GM04503 (cell line): ENCODE results near the gene ME3.
A peak's percentile ranks its signal among the peaks of the same experiment; 100 is the strongest.

Experiments used
- DNase-seq: peaks from one replicate; pipeline ENCODE4 v3.0.0-alpha.2; 2012; ENCODE audit warnings: low read depth

ME3 gene

GRCh38 chr11:86692746-86693145 is 20.3 kb upstream of the ME3 start:
- DNase-seq: no peak

- no peak for DNase-seq
These were observed 19.9 kb upstream of the ME3 start for GRCh38 chr11:86692317-86692716.

- DNase-seq: peak; percentile 89
These were observed 16.2 kb upstream of the ME3 start for GRCh38 chr11:86688398-86689179.

GRCh38 chr11:86687185-86687778 is 14.9 kb upstream of the ME3 start:
- DNase-seq: no peak

- no peak for DNase-seq
These were observed 14.1 kb upstream of the ME3 start for GRCh38 chr11:86686531-86686930.

GRCh38 chr11:86681483-86681756 is 9.0 kb upstream of the ME3 start:
- DNase-seq: no peak

GRCh38 chr11:86680716-86681482 is 8.5 kb upstream of the ME3 start:
- DNase-seq: no peak

GRCh38 chr11:86678823-86679222 is 6.4 kb upstream of the ME3 start:
- DNase-seq: no peak

- DNase-seq: no peak
These were observed 5.9 kb upstream of the ME3 start for GRCh38 chr11:86678296-86678695.

GRCh38 chr11:86676533-86677154 is 4.2 kb upstream of the ME3 start:
- no peak for DNase-seq

- no peak for DNase-seq
These were observed 3.6 kb upstream of the ME3 start for GRCh38 chr11:86676010-86676409.

GRCh38 chr11:86675017-86675416 is 2.6 kb upstream of the ME3 start:
- no peak for DNase-seq

- no peak for DNase-seq
These were observed 1.7 kb upstream of the ME3 start for GRCh38 chr11:86673872-86674750.

GRCh38 chr11:86673055-86673843 is 833 bp upstream of the ME3 start:
- no peak for DNase-seq

- DNase-seq: no peak
These were observed 847 bp downstream of the ME3 start for GRCh38 chr11:86671531-86672006.

GRCh38 chr11:86670911-86671310 is 1.5 kb downstream of the ME3 start:
- DNase-seq: no peak

- DNase-seq: no peak
These were observed 2.2 kb downstream of the ME3 start for GRCh38 chr11:86670181-86670580.

- no peak for DNase-seq
These were observed 3.0 kb downstream of the ME3 start for GRCh38 chr11:86669424-86669823.

GRCh38 chr11:86668929-86669328 is 3.5 kb downstream of the ME3 start:
- DNase-seq: no peak

GRCh38 chr11:86666193-86666592 is 6.2 kb downstream of the ME3 start:
- no peak for DNase-seq

- DNase-seq: no peak
These were observed 7.5 kb downstream of the ME3 start for GRCh38 chr11:86664930-86665329.
